Kidney epithelial cell (primary cell): ENCODE measurements around the gene ABCC5. TPM values are rescaled to one million over a fixed set of nuclear protein-coding genes. Genes with fewer than 3 reads are reported as not detected.

Experiments
- DNase-seq: peaks from one replicate; pipeline ENCODE4 v3.0.0-alpha.2; 2010; ENCODE audit warnings: low read depth
- H3K27me3 ChIP-seq: 2 replicates; pipeline ENCODE4 v1.6.0; 2011; ENCODE audit warnings: low read length; ENCODE audit not compliant: control insufficient read depth, insufficient read depth
- H3K36me3 ChIP-seq: 2 replicates; pipeline ENCODE4 v1.5.1; 2011; ENCODE audit warnings: low read length; ENCODE audit not compliant: control insufficient read depth, insufficient read depth
- H3K4me3 ChIP-seq: 2 replicates; pipeline ENCODE4 v1.5.1; 2011; ENCODE audit warnings: low read depth, mild to moderate bottlenecking, control low read depth, low read length
- CTCF ChIP-seq: IDR thresholded peaks from 2 replicates; pipeline ENCODE4 v1.5.1; 2011; ENCODE audit warnings: mild to moderate bottlenecking, moderate library complexity, low read length, control low read depth, inconsistent platforms; ENCODE audit not compliant: insufficient read depth, poor library complexity, severe bottlenecking
- total RNA-seq: library from RNA; depleted of rRNA; stranded (reverse); fragments of >200 nt; gene quantifications from 2 replicates; pipeline ENCODE4 v1.2.3, GENCODE V29; 2015

Gene ABCC5
- total RNA-seq, result 9.1 and 14.3 TPM in 2 replicates

GRCh38 chr3:184017672-184018423, at the start of gene ABCC5:
TSS of gene ABCC5 (minus strand) at chr3:184017884. CDS start at chr3:184014392, 3,492 bp downstream.
- DNase-seq, result peak; percentile 71
- peak; percentile 21 for TF ChIP-seq CTCF
- Histone ChIP-seq H3K36me3 (no peaks in the 10 kb centered on the region), H3K4me3 (peak within 1 kb of the TSS; percentile 99), H3K27me3 (no peaks in the 10 kb centered on the region)

GRCh38 chr3:184066211-184066610, 48.5 kb upstream of the ABCC5 start:
- no peak for TF ChIP-seq CTCF
- Histone ChIP-seq H3K36me3 (no peaks in the 10 kb centered on the region), H3K27me3 (no peaks in the 10 kb centered on the region), H3K4me3 (no peak overlapping the region)
- no peak for DNase-seq

GRCh38 chr3:184062637-184063036, 45.0 kb upstream of the ABCC5 start:
- TF ChIP-seq CTCF, result no peak
- DNase-seq, result no peak
- H3K4me3 ChIP-seq, result no peak overlapping the region
- H3K27me3 ChIP-seq, result peaks cover 2% of the 10 kb centered on the region
- H3K36me3 ChIP-seq, result no peaks in the 10 kb centered on the region

GRCh38 chr3:184059424-184059823, 41.7 kb upstream of the ABCC5 start:
- no peak overlapping the region for H3K4me3 ChIP-seq
- DNase-seq, result no peak
- no peak for TF ChIP-seq CTCF

GRCh38 chr3:184058029-184058428, 40.3 kb upstream of the ABCC5 start:
- TF ChIP-seq CTCF, result no peak
- no peak for DNase-seq

More at GRCh38 chr3:184059424-184059823, 41.7 kb upstream of the ABCC5 start:
- Histone ChIP-seq H3K27me3 (peaks cover 2% of the 10 kb centered on the region), H3K36me3 (no peaks in the 10 kb centered on the region)

GRCh38 chr3:184052767-184053166, 35.1 kb upstream of the ABCC5 start, which contains the start of gene HTR3C:
TSS of gene HTR3C (plus strand) at chr3:184053047. CDS start at chr3:184053081, 34 bp downstream.
- Histone ChIP-seq H3K4me3 (no peak within 1 kb of the TSS), H3K36me3 (no peaks in the 10 kb centered on the region), H3K27me3 (peaks cover 7% of the 10 kb centered on the region)
- DNase-seq, result no peak
- TF ChIP-seq CTCF, result no peak

More at GRCh38 chr3:184058029-184058428, 40.3 kb upstream of the ABCC5 start:
- H3K36me3 ChIP-seq, result no peaks in the 10 kb centered on the region
- no peak overlapping the region for H3K4me3 ChIP-seq
- H3K27me3 ChIP-seq, result peaks cover 5% of the 10 kb centered on the region
